ENCODE data around the gene MFSD11. TPM values are rescaled to one million over a fixed set of nuclear protein-coding genes. Genes with fewer than 3 reads are reported as not detected.
A peak's percentile ranks its signal among the peaks of the same experiment; 100 is the strongest.
"Not testable (repeated sequence)": the region's sequence is repeated elsewhere in the genome, so short reads cannot be mapped to it uniquely, and the experiment has no call there.

MFSD11 gene
- total RNA-seq, 2 experiments from 2014 or later: 24.5 to 28.2 TPM

DNA sequence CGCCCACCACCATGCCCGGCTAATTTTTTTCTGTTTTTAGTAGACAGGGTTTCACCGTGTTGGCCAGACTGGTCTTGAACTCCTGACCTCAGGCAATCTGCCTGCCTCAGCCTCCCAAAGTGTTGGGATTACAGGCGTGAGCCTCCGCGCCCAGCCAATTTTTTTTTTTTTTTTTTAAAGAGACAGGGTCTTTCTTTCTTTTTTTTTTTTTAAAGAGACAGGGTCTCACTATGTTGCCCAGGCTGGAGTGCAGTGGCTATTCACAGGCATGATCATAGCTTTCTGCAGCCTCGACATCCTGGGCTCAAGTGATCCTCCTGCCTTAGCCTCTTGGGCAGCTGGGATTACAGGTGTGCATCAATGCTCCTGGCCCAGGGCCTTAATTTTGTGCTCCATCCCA is 25.6 kb upstream of the MFSD11 start:
- DNase-seq, H3K27ac Mint-ChIP-seq, H3K27me3 Mint-ChIP-seq, H3K9me3 Mint-ChIP-seq, H3K4me3 Mint-ChIP-seq: not testable (repeated sequence)
- peaks cover 51% of the 10 kb centered on the region for H3K4me1 Mint-ChIP-seq
- CTCF ChIA-PET: interaction anchor here (2.2 to 5.8 kb wide), 5 partner anchors 9 to 189 kb away, joined by 8 to 36 read pairs (median 15); partner anchors contain the start of genes JMJD6 and METTL23
- POLR2A ChIA-PET: interaction anchor here (0.9 to 7.4 kb wide), 3 partner anchors 14 to 154 kb away, joined by 3 to 59 read pairs (median 10); partner anchors contain the start of genes JMJD6 and METTL23
- H3K36me3 Mint-ChIP-seq (ENCODE audit: low read depth): peaks cover 40% of the 10 kb centered on the region

DNA sequence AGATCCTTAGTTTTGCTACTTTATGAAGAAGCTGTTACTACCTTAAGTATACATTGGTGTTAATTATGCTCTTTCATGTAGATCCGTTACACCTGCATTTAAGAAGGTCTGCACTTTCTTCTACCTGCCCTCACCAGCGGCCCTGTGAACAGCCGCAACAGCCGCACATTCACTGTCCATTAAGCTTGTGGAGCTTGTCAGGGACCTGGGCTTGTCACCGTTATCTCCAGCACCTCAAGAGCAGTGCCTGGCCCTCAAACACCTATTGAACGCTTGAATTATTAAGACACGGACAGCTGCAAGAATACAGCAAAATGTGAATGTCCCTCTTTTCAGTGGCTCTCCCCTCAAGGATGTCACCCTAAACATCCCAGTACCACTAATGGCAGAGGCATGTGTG is 24.2 kb upstream of the MFSD11 start:
- peaks cover 9% of the 10 kb centered on the region for H3K27me3 Mint-ChIP-seq

DNA sequence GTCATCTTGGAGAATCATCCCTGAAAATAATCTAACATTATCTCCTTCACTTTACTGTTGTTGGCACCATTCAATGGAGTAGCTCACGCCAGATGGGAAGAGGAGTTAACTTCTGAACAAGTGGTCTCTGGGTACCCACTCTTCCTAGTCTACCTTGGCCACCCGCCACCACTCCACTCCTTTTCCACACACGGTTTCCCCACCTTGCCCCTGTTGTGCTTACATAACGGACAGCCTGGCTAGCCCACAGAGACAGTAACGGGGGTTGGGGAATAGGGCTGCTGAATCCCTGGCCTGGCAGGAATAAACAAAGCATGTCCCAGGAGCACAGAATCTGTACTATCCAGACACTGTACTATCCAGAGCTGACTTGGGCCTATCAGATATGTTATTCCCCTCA is 23.6 kb upstream of the MFSD11 start:
- peaks cover 4% of the 10 kb centered on the region for H3K27me3 Mint-ChIP-seq
- H3K4me3 Mint-ChIP-seq: no peak overlapping the region
- H3K4me1 Mint-ChIP-seq: peaks cover 53% of the 10 kb centered on the region
- ChIA-PET CTCF (interaction anchor here (0.6 to 5.8 kb wide), 14 partner anchors 9 to 200 kb away, joined by 3 to 36 read pairs (median 4); partner anchors contain the start of genes JMJD6 and METTL23), POLR2A (interaction anchor here (1.3 to 7.4 kb wide), 4 partner anchors 9 to 23 kb away, joined by 3 to 59 read pairs (median 6); partner anchors contain the start of genes JMJD6, METTL23 and SRSF2)
- H3K9me3 Mint-ChIP-seq: no peaks in the 10 kb centered on the region
- no peak for DNase-seq
- peaks cover 56% of the 10 kb centered on the region for H3K36me3 Mint-ChIP-seq (ENCODE audit: low read depth)
- no peak overlapping the region for H3K27ac Mint-ChIP-seq

More for the DNA sequence above, 24.2 kb upstream of the MFSD11 start:
- ChIA-PET CTCF (interaction anchor here (0.9 to 5.8 kb wide), 14 partner anchors 10 to 199 kb away, joined by 3 to 36 read pairs (median 4); partner anchors contain the start of genes JMJD6 and METTL23), POLR2A (interaction anchor here (1.3 to 7.4 kb wide), 4 partner anchors 9 to 24 kb away, joined by 3 to 59 read pairs (median 6); partner anchors contain the start of genes JMJD6, METTL23 and SRSF2)
- no peak overlapping the region for H3K4me3 Mint-ChIP-seq
- no peak overlapping the region for H3K27ac Mint-ChIP-seq
- H3K36me3 Mint-ChIP-seq (ENCODE audit: low read depth): peaks cover 51% of the 10 kb centered on the region
- no peak for DNase-seq
- H3K9me3 Mint-ChIP-seq: no peaks in the 10 kb centered on the region
- peaks cover 54% of the 10 kb centered on the region for H3K4me1 Mint-ChIP-seq

DNA sequence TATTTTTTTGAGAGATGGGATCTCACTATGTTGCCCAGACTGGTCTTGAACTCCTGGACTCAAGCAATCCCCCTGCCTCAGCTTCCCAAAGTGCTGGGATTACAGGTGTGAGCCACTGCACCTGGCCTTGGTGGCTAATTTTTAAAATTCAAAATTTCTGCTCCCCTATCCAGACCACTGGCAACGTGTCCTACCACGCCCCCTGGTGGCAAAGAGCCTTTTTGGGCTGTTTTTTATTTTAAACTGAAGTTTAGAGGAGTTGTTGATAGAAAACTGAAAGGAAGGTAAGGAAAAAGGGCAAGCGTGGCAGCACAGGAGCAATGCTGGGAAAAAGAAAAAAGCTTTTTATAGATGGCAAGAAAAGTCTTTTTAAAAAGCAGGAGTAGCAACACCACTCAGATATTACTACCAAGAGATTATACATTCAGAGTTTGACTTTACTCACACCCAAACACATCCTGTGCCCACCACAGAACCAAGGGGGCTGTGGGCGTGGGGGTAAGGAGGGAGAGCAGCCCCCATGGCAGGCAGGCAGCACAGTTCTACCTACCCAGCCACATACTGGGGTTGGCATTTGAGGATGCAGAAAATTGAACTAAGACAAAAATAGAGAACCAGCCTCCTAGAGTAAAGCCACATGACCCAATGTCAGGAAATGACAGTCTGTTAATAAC is 23.0 kb upstream of the MFSD11 start:
- peak overlapping the region; percentile 86 for H3K27ac Mint-ChIP-seq
- H3K36me3 Mint-ChIP-seq (ENCODE audit: low read depth): peaks cover 62% of the 10 kb centered on the region
- peaks cover 47% of the 10 kb centered on the region for H3K4me1 Mint-ChIP-seq
- H3K9me3 Mint-ChIP-seq: no peaks in the 10 kb centered on the region
- H3K27me3 Mint-ChIP-seq: no peaks in the 10 kb centered on the region
- peak; percentile 78 for DNase-seq
- ChIA-PET CTCF (interaction anchor here (0.6 to 5.8 kb wide), 9 partner anchors 12 to 200 kb away, joined by 3 to 36 read pairs (median 5); partner anchors contain the start of genes JMJD6 and METTL23), POLR2A (interaction anchor here (2.0 to 7.4 kb wide), 2 partner anchors 11 to 18 kb away, joined by 7 to 59 read pairs; partner anchors contain the start of genes JMJD6 and METTL23)
- H3K4me3 Mint-ChIP-seq: no peak overlapping the region

DNA sequence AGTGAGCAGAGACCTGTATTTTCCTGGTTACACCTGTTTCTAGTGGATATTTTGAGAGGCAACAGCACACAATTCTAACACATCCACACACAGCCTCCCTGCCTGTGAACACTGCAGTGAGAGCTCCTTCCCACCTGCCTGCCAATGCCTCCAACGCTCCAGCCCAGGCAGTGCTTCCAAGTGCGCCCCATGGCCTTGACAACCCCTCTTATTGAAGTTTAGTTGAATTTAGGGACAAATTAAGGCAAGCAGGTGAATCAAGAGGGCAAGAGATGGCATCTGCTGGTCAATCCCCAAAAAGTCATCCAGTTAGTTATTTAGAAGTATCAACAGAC is 22.5 kb upstream of the MFSD11 start:
- Mint-ChIP-seq H3K27me3 (no peaks in the 10 kb centered on the region), H3K4me3 (no peak overlapping the region), H3K9me3 (no peaks in the 10 kb centered on the region), H3K27ac (peak overlapping the region; percentile 86), H3K36me3 (ENCODE audit: low read depth) (peaks cover 67% of the 10 kb centered on the region), H3K4me1 (peaks cover 46% of the 10 kb centered on the region)
- no peak for DNase-seq
- ChIA-PET CTCF (interaction anchor here (1.2 to 5.8 kb wide), 4 partner anchors 11 to 44 kb away, joined by 3 to 36 read pairs (median 12); partner anchors contain the start of genes JMJD6 and METTL23), POLR2A (interaction anchor here (2.0 to 7.4 kb wide), 2 partner anchors 11 to 17 kb away, joined by 7 to 59 read pairs; partner anchors contain the start of genes JMJD6 and METTL23)

DNA sequence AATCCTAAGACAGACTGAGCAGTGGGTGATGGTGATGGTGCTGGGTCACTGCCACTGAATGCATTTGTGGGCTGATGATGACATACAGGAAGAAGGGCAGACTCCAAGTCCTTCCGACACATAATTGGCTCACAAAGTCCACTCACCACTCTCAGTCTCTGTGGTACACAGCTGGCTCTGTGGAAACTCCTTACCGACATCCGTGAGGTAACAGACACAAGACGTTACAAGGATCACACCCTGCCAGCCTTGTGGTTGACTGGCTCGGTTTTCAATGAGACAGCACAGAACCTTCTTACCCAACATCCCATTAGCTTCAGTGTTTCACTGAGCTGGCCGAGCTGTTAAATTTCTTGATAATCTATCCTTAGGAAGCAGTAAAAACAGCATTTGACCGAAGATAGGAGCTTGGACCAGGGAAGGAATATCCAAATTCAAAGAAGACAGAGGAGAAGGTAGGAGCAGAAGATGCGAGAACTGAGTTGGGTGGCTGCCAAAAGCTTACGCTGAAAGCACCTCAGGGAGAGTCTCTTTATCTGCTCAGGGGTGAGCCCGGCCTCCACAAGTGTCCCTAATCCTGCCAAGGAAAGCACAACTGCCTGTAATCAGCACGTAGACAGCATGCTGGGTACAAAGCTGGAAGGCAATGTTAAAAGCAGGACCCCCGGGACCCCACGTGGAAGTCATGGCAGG is 21.6 kb upstream of the MFSD11 start:
- peaks cover 49% of the 10 kb centered on the region for H3K4me1 Mint-ChIP-seq
- ChIA-PET CTCF (interaction anchor here (0.9 to 5.8 kb wide), 3 partner anchors 8 to 35 kb away, joined by 4 to 36 read pairs (median 6); partner anchors contain the start of genes JMJD6 and METTL23), POLR2A (interaction anchor here (0.9 to 7.4 kb wide), 6 partner anchors 10 to 45 kb away, joined by 3 to 59 read pairs (median 6); partner anchors contain the start of genes JMJD6, METTL23 and MFSD11)

DNA sequence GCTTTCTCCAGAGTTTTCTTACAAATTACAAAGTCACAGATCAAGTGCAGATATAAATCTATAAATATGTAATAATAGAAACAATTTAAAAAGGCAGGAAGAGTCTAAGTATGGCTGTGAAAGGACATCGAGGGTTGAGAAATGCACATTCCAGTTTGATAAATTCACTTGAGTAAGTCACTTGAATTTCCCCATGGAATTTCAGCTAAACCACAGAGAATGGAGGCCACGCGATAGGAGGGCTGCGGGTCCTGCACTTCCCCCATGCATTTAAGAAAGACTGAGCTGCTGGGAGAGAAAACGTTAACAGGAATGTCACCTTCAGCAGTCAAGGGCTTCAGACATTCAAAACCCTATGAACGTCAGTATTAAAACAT is 21.1 kb upstream of the MFSD11 start:
- no peaks in the 10 kb centered on the region for H3K27me3 Mint-ChIP-seq
- peak overlapping the region; percentile 86 for H3K27ac Mint-ChIP-seq
- POLR2A ChIA-PET: interaction anchor here (0.9 to 7.4 kb wide), 7 partner anchors 9 to 45 kb away, joined by 3 to 59 read pairs (median 4); partner anchors contain the start of genes JMJD6, METTL23 and MFSD11
- CTCF ChIA-PET: interaction anchor here (1.0 to 5.8 kb wide), 3 partner anchors 9 to 36 kb away, joined by 4 to 36 read pairs (median 6); partner anchors contain the start of genes JMJD6 and METTL23
- no peak for DNase-seq
- peaks cover 51% of the 10 kb centered on the region for H3K4me1 Mint-ChIP-seq
- H3K36me3 Mint-ChIP-seq (ENCODE audit: low read depth): peaks cover 81% of the 10 kb centered on the region
- no peaks in the 10 kb centered on the region for H3K9me3 Mint-ChIP-seq
- H3K4me3 Mint-ChIP-seq: no peak overlapping the region

More for the DNA sequence above, 21.6 kb upstream of the MFSD11 start:
- peaks cover 76% of the 10 kb centered on the region for H3K36me3 Mint-ChIP-seq (ENCODE audit: low read depth)
- peak overlapping the region; percentile 86 for H3K27ac Mint-ChIP-seq
- no peaks in the 10 kb centered on the region for H3K27me3 Mint-ChIP-seq
- peak; percentile 69 for DNase-seq
- no peaks in the 10 kb centered on the region for H3K9me3 Mint-ChIP-seq
- no peak overlapping the region for H3K4me3 Mint-ChIP-seq

DNA sequence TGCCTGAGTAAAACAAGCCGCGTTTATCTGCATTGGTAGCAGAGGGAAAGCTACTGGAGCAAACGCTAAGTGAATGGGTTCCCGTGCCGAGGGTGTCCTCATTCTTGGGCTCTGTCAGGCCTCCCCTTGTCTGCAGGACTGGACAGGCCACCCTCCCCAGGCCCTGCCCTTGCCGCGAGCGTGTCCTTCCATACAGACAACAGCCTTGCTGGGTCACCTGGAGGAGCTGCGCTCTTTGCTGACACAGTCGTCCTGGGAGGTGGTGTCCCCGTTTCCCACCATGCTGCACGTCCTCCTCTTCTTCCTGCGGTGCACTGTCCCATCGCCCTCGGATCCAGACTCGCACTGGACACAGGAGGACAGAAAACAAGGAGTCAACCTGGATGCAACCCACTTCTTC is 19.4 kb upstream of the MFSD11 start:
- no peak overlapping the region for H3K4me3 Mint-ChIP-seq
- CTCF ChIA-PET: no interaction called here
- H3K4me1 Mint-ChIP-seq: peaks cover 62% of the 10 kb centered on the region
- peaks cover 91% of the 10 kb centered on the region for H3K36me3 Mint-ChIP-seq (ENCODE audit: low read depth)
- H3K27ac Mint-ChIP-seq: no peak overlapping the region
- H3K27me3 Mint-ChIP-seq: no peaks in the 10 kb centered on the region
- DNase-seq: no peak
- POLR2A ChIA-PET: interaction anchor here (1.0 to 7.4 kb wide), 3 partner anchors 8 to 42 kb away, joined by 3 to 59 read pairs (median 3); partner anchors contain the start of genes JMJD6 and METTL23
- no peaks in the 10 kb centered on the region for H3K9me3 Mint-ChIP-seq

DNA sequence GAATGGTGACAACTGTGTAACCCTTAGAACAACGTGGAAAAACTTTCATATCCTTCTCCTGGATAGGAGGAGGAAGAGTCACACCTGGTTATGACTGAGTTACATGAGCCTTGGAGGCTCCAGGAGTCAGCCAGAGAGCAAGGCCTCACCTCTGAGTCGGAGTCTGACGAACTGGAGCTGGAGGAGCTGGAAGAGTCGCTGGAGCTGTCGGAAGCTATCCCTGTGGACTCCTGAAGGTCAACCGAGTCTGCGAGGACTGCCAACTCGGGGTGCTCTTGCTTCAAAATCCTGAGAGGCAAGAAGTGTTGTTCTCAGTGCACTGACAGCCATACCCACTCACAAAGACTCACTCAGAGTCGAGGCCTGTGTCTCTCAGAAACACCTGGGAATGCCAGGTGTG is 17.7 kb upstream of the MFSD11 start:
- peaks cover 59% of the 10 kb centered on the region for H3K4me1 Mint-ChIP-seq
- no peaks in the 10 kb centered on the region for H3K27me3 Mint-ChIP-seq
- CTCF ChIA-PET: interaction anchor here (0.6 kb wide), 1 partner anchor 498 kb away, joined by 4 read pairs; no protein-coding TSS in a partner anchor
- H3K36me3 Mint-ChIP-seq (ENCODE audit: low read depth): peaks cover 92% of the 10 kb centered on the region
- DNase-seq: no peak
- POLR2A ChIA-PET: interaction anchor here (1.1 to 1.4 kb wide), 2 partner anchors 15 to 18 kb away, joined by 3 to 7 read pairs; partner anchors contain the start of gene MFSD11
- no peaks in the 10 kb centered on the region for H3K9me3 Mint-ChIP-seq
- no peak overlapping the region for H3K27ac Mint-ChIP-seq
- H3K4me3 Mint-ChIP-seq: no peak overlapping the region

DNA sequence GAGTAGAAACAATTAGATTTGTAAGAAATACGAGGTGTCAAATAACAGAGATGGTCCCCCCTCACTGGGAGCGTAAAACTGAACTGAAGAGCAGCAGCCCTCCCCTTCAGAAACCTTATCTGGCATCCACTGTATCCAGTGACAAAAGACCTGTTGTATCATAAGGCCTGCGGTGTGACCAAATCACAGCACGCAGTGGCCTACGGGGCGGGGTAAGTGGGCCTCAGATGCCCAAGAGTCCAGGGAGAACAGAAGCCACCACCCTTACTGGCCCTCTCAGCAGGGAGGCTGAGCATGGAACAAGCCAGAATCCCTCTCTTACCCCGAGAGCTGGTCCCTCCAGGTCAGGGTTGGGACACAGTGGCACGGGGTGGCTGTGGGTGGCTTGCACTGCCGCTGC is 17.0 kb upstream of the MFSD11 start:
- peaks cover 57% of the 10 kb centered on the region for H3K4me1 Mint-ChIP-seq
- H3K4me3 Mint-ChIP-seq: no peak overlapping the region
- CTCF ChIA-PET: no interaction called here
- peaks cover 92% of the 10 kb centered on the region for H3K36me3 Mint-ChIP-seq (ENCODE audit: low read depth)
- POLR2A ChIA-PET: interaction anchor here (0.8 kb wide), 1 partner anchor 16 kb away, joined by 3 read pairs; the partner anchor contains the start of gene SRSF2
- H3K27me3 Mint-ChIP-seq: no peaks in the 10 kb centered on the region
- H3K27ac Mint-ChIP-seq: no peak overlapping the region
- no peaks in the 10 kb centered on the region for H3K9me3 Mint-ChIP-seq
- no peak for DNase-seq

DNA sequence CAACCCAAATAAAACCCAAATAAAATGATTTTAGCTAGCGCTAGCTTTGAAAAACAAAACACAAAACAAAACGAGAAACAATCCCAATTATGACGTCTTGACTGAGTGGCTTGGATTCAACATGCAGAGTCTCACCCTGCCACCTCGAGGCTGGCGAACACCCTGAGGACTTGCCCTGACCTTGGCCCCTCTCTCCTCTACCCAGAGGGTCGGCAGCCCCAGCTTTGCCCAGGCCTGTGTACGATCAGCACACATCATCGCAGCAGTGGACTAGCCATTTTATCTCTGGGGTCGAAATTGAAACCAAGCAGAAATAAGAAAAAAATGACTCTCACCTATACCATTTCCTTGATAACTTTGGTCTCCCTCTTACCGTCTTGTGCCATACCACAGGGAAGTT is 16.5 kb upstream of the MFSD11 start:
- POLR2A ChIA-PET: interaction anchor here (0.8 to 1.5 kb wide), 2 partner anchors 15 to 49 kb away, joined by 3 read pairs; partner anchors contain the start of gene SRSF2

DNA sequence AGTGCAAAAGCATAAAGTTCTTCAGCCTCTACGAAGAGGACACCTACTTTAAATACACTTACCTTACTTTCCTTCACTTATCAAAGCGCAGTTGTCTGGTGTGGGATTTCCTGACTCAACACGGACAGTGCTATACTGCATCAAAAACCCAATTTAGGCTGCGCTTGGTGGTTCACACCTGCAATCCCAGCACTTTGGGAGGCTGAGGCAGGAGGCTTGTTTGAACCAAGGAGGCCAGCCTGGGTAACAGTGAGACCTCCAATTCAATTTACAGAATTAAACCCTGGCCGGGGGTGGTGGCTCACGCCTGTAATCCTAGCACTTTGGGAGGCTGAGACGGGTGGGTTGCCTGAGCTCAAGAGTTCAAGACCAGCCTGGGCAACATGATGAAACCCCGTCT is 15.6 kb upstream of the MFSD11 start:
- ChIA-PET POLR2A (interaction anchor here (0.7 to 1.5 kb wide), 2 partner anchors 10 to 50 kb away, joined by 3 read pairs; no protein-coding TSS in a partner anchor), CTCF (no interaction called here)
- Mint-ChIP-seq H3K9me3 (no peaks in the 10 kb centered on the region), H3K36me3 (ENCODE audit: low read depth) (peaks cover 87% of the 10 kb centered on the region), H3K27me3 (no peaks in the 10 kb centered on the region), H3K4me1 (peaks cover 46% of the 10 kb centered on the region), H3K27ac (no peak overlapping the region), H3K4me3 (no peak overlapping the region)
- no peak for DNase-seq

More for the DNA sequence above, 16.5 kb upstream of the MFSD11 start:
- CTCF ChIA-PET: no interaction called here
- Mint-ChIP-seq H3K9me3 (no peaks in the 10 kb centered on the region), H3K27ac (no peak overlapping the region), H3K4me3 (no peak overlapping the region), H3K4me1 (peaks cover 52% of the 10 kb centered on the region), H3K36me3 (ENCODE audit: low read depth) (peaks cover 90% of the 10 kb centered on the region), H3K27me3 (no peaks in the 10 kb centered on the region)
- no peak for DNase-seq
